DND-41 (cell line): ENCODE data around the gene DYNLT2.

Experiments
- ATAC-seq: fragments of 200-7000 bp; cut with Tn5 transposase; 3 replicates; pipeline ENCODE4 v1.9.1; 2021; ENCODE audit warnings: low read depth; ENCODE audit not compliant: insufficient read depth
- DNase-seq: peaks from one replicate; pipeline ENCODE4 v3.0.0-alpha.2; 2020
- H2AFZ ChIP-seq: 2 replicates; pipeline ENCODE4 v1.6.0; 2012; ENCODE audit warnings: low read depth, low read length
- H3K27ac ChIP-seq: 2 replicates; pipeline ENCODE4 v1.5.1; 2012; ENCODE audit warnings: low read length, inconsistent platforms
- H3K27me3 ChIP-seq: fragments of 200-600 bp; sonication (generic); 2 replicates; pipeline ENCODE4 v1.6.0; 2012; ENCODE audit warnings: low read length, mild to moderate bottlenecking, inconsistent platforms; ENCODE audit not compliant: insufficient read depth, poor library complexity
- H3K36me3 ChIP-seq: 2 replicates; pipeline ENCODE4 v1.5.1; 2012; ENCODE audit warnings: low read length, inconsistent platforms; ENCODE audit not compliant: insufficient read depth
- H3K4me1 ChIP-seq: 2 replicates; pipeline ENCODE4 v1.5.1; 2012; ENCODE audit warnings: mild to moderate bottlenecking, low read length; ENCODE audit not compliant: insufficient read depth
- H3K4me2 ChIP-seq: 2 replicates; pipeline ENCODE4 v1.6.0; 2012; ENCODE audit warnings: mild to moderate bottlenecking, moderate library complexity, low read length, inconsistent platforms; ENCODE audit not compliant: insufficient read depth
- H3K4me3 ChIP-seq, 2 experiments: fragments of 200-600 bp in 1 of 2; shearing (Covaris generic) in 1 of 2; 2 replicates each; pipeline ENCODE4 v1.5.1; 2012 to 2016; ENCODE audit warnings: inconsistent platforms in 2 of 2, low read length in 2 of 2, mild to moderate bottlenecking in 2 of 2, low read depth in 1 of 2, moderate library complexity in 1 of 2
- H3K79me2 ChIP-seq: 2 replicates; pipeline ENCODE4 v1.6.0; 2012; ENCODE audit warnings: low read length, inconsistent platforms; ENCODE audit not compliant: insufficient read depth
- H3K9ac ChIP-seq: 2 replicates; pipeline ENCODE4 v1.6.0; 2012; ENCODE audit warnings: low read depth, mild to moderate bottlenecking, inconsistent platforms, low read length, moderate library complexity
- H3K9me3 ChIP-seq: 2 replicates; pipeline ENCODE4 v1.5.1; 2012; ENCODE audit warnings: low read length, moderate library complexity, mild to moderate bottlenecking, inconsistent platforms; ENCODE audit not compliant: insufficient read depth, severe bottlenecking
- H4K20me1 ChIP-seq: 2 replicates; pipeline ENCODE4 v1.6.0; 2012; ENCODE audit warnings: low read length; ENCODE audit not compliant: insufficient read depth
- CTCF ChIP-seq: IDR thresholded peaks from 2 replicates; pipeline ENCODE4 v1.5.1; 2012; ENCODE audit warnings: borderline replicate concordance, low read length, moderate library complexity, mild to moderate bottlenecking; ENCODE audit not compliant: poor library complexity, severe bottlenecking; ENCODE audit errors: extremely low read depth
- EZH2 ChIP-seq: IDR thresholded peaks from 3 replicates; pipeline ENCODE4 v1.6.1; 2012; ENCODE audit warnings: borderline replicate concordance, low read depth, mild to moderate bottlenecking, moderate library complexity, low read length, inconsistent platforms; ENCODE audit not compliant: severe bottlenecking

Gene DYNLT2

DNA sequence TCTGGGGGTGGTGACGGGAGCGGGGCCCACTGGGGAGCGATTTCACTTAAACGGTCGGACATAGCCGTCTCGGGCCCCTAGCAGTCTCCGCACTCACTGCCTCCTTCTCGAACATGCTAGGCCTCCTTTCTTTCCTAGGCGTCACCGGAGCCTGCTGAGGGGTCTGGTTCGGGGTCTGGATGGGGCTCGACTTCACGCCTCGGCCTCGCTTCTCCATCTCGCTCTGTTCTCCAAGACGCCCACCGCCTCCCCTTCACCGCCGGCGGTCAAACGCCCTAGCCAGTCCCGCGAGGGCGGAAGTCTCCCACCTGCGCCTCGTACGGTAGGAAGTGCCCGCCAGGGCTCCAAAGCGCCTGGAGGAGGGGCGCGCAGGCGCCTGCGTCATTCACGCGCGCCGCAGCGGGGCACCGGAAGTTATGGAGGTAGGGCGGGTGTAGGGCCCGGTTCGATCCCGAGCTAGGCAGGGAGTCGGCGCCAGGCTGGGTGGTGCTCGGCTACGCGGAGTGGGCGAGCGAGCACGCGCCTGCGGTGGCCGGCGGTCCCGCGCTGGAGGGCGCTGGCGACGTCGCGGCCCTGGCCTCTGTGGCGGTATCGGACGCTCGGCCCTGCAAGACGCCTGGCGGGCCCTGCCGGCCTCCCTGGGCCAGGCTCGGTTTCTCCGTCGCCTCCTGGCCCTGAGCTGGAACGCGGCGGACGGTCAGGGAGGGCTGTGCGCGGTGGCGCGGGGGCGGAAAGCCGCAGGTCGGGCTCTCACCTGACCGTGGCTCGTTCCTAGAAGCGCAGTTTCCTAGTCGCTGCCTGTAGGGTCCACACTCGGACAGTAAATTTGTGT, at the start of gene DYNLT2, which contains the start of gene ERMARD:
Gene DYNLT2 (minus strand): TSS at position 331 of the 832 bp plus-strand sequence. CDS start 114 bp downstream, at position 217.
Gene ERMARD (plus strand): TSS at position 381 of the 832 bp plus-strand sequence. CDS start 36 bp downstream, at position 417.
- peak within 1 kb of the TSS; percentile 87 for H2AFZ ChIP-seq
- DNase-seq (peak; percentile 93), ATAC-seq (peak; percentile 95)
- no peaks in the 10 kb centered on the region for H3K27me3 ChIP-seq
- H3K9ac ChIP-seq: peak within 1 kb of the TSS; percentile 99
- peaks cover 12% of the 10 kb centered on the region for H3K36me3 ChIP-seq
- H3K4me3 ChIP-seq: peak within 1 kb of the TSS; percentile 69 to 94
- TF ChIP-seq EZH2 (no peak), CTCF (no peak)
- peak within 1 kb of the TSS; percentile 69 for H3K4me2 ChIP-seq
- H3K9me3 ChIP-seq: no peaks in the 10 kb centered on the region
- peak within 1 kb of the TSS; percentile 91 for H3K27ac ChIP-seq
- peaks cover 30% of the 10 kb centered on the region for H3K4me1 ChIP-seq
- H3K79me2 ChIP-seq: peaks cover 32% of the 10 kb centered on the region
- H4K20me1 ChIP-seq: no peaks in the 10 kb centered on the region

GRCh38 chr6:169800668-169801395, 49.5 kb upstream of the DYNLT2 start:
- no peak overlapping the region for H3K4me3 ChIP-seq
- peaks cover 44% of the 10 kb centered on the region for H4K20me1 ChIP-seq
- TF ChIP-seq EZH2: no peak
- no peak for TF ChIP-seq CTCF
- DNase-seq (no peak), ATAC-seq (no peak)
- no peak overlapping the region for H3K27ac ChIP-seq
- peaks cover 32% of the 10 kb centered on the region for H3K27me3 ChIP-seq
- H3K9me3 ChIP-seq: no peaks in the 10 kb centered on the region
- H3K79me2 ChIP-seq: no peaks in the 10 kb centered on the region
- peaks cover 48% of the 10 kb centered on the region for H3K4me1 ChIP-seq
- no peaks in the 10 kb centered on the region for H3K36me3 ChIP-seq
- H3K4me2 ChIP-seq: no peak overlapping the region
- no peak overlapping the region for H2AFZ ChIP-seq
- no peak overlapping the region for H3K9ac ChIP-seq

- DNase-seq (no peak), ATAC-seq (no peak)
- H3K79me2 ChIP-seq: no peaks in the 10 kb centered on the region
- no peak overlapping the region for H3K27ac ChIP-seq
- no peak overlapping the region for H3K4me3 ChIP-seq
- peaks cover 26% of the 10 kb centered on the region for H3K27me3 ChIP-seq
- no peak for TF ChIP-seq CTCF
- no peak for TF ChIP-seq EZH2
- no peak overlapping the region for H2AFZ ChIP-seq
- no peak overlapping the region for H3K4me2 ChIP-seq
- H3K9me3 ChIP-seq: no peaks in the 10 kb centered on the region
- no peaks in the 10 kb centered on the region for H3K36me3 ChIP-seq
- peaks cover 38% of the 10 kb centered on the region for H4K20me1 ChIP-seq
- no peak overlapping the region for H3K9ac ChIP-seq
- H3K4me1 ChIP-seq: peaks cover 51% of the 10 kb centered on the region
Observed at GRCh38 chr6:169800116-169800667, 48.8 kb upstream of the DYNLT2 start.
